H1 (cell line): ENCODE results near the gene SLC25A39. TPM values are rescaled to one million over a fixed set of nuclear protein-coding genes. Genes with fewer than 3 reads are reported as not detected.

Source experiments
- CTCF ChIA-PET: fragments of 300-600 bp; sonication (Branson Sonifier 250); formaldehyde crosslinking; loops from one replicate; lab custom pipeline; 2021; ENCODE audit not compliant: partially characterized antibody; lab: Charles Lee
- POLR2A ChIA-PET: fragments of 300-600 bp; sonication (Branson Sonifier 250); formaldehyde crosslinking; loops from one replicate; lab custom pipeline; 2021; ENCODE audit warnings: inconsistent platforms; ENCODE audit not compliant: partially characterized antibody; lab: Charles Lee
- DNase-seq, 2 experiments: peaks; one replicate each; pipeline versions ENCODE4 v3.0.0 to v3.0.0-alpha.2; 2010 to 2022; ENCODE audit warnings: low spot score in 2 of 2, low read depth in 1 of 2, mixed read lengths in 1 of 2
- FAIRE-seq: peaks from 2 replicates; lab custom pipeline; 2011; peaks lifted over from hg19 to GRCh38; lab: Jason Lieb, UNC
- H2AFZ ChIP-seq: 2 replicates; pipeline ENCODE4 v1.8.1; 2012; ENCODE audit warnings: low read length, inconsistent platforms
- H2AK5ac ChIP-seq: 2 replicates; pipeline ENCODE4 v1.6.1; 2013; ENCODE audit warnings: low read depth, low read length
- H2BK120ac ChIP-seq: replicated peaks from 2 replicates; pipeline ENCODE3; 2013; ENCODE audit warnings: low read depth, low read length, inconsistent platforms
- H2BK12ac ChIP-seq: 2 replicates; pipeline ENCODE4 v1.6.1; 2013; ENCODE audit warnings: low read depth, low read length
- H2BK15ac ChIP-seq: 2 replicates; pipeline ENCODE4 v1.6.1; 2013; ENCODE audit warnings: low read length
- H2BK20ac ChIP-seq: 2 replicates; pipeline ENCODE4 v1.6.1; 2013; ENCODE audit warnings: low read length
- H2BK5ac ChIP-seq: 2 replicates; pipeline ENCODE4 v1.6.1; 2013; ENCODE audit warnings: low read depth, low read length
- H3K14ac ChIP-seq: 2 replicates; pipeline ENCODE4 v1.6.1; 2013; ENCODE audit warnings: inconsistent platforms; ENCODE audit not compliant: insufficient read length
- H3K18ac ChIP-seq: 2 replicates; pipeline ENCODE4 v1.6.1; 2013; ENCODE audit warnings: low read length; ENCODE audit errors: extremely low read depth
- H3K23ac ChIP-seq: 2 replicates; pipeline ENCODE4 v1.6.1; 2013; ENCODE audit warnings: inconsistent platforms; ENCODE audit not compliant: insufficient read length
- H3K23me2 ChIP-seq: 2 replicates; pipeline ENCODE4 v1.6.1; 2013; ENCODE audit warnings: low read depth, low read length
- H3K27ac ChIP-seq: 2 replicates; pipeline ENCODE4 v1.6.1; 2011; ENCODE audit warnings: low read depth, low read length, inconsistent platforms
- H3K27me3 ChIP-seq, 4 experiments: replicated peaks in 1 of 4; 1 replicate in 1 of 4; 2 replicates in 3 of 4; pipeline versions ENCODE4 v1.6.1 to v1.8.1; 2011 to 2013; ENCODE audit warnings: low read length in 3 of 4, mild to moderate bottlenecking in 3 of 4, inconsistent platforms in 2 of 4, mixed read lengths in 2 of 4, moderate library complexity in 1 of 4; ENCODE audit not compliant: control insufficient read depth in 3 of 4, insufficient read depth in 3 of 4; ENCODE audit errors: extremely low read depth in 1 of 4
- H3K36me3 ChIP-seq, 4 experiments: 2 replicates each; pipeline versions ENCODE4 v1.6.1 to v1.8.1; 2011 to 2013; ENCODE audit warnings: mild to moderate bottlenecking in 4 of 4, low read length in 3 of 4, moderate library complexity in 2 of 4, control low read depth in 1 of 4, inconsistent platforms in 1 of 4; ENCODE audit not compliant: insufficient read depth in 4 of 4, control insufficient read depth in 2 of 4
- H3K4ac ChIP-seq: replicated peaks from 2 replicates; pipeline ENCODE3; 2013; ENCODE audit warnings: low read length, low read depth, mixed read lengths, inconsistent platforms; ENCODE audit not compliant: insufficient read length
- H3K4me1 ChIP-seq, 4 experiments: replicated peaks in 1 of 4; 1 replicate in 1 of 4; 2 replicates in 3 of 4; pipeline versions ENCODE4 v1.6.1 to v1.8.1; 2011 to 2013; ENCODE audit warnings: low read length in 3 of 4, inconsistent platforms in 2 of 4, mixed read lengths in 1 of 4; ENCODE audit not compliant: insufficient read depth in 4 of 4, control insufficient read depth in 3 of 4
- H3K4me2 ChIP-seq, 2 experiments: 2 replicates each; pipeline versions ENCODE4 v1.6.1 to v1.8.1; 2011 to 2013; ENCODE audit warnings: low read depth in 2 of 2, low read length in 2 of 2, control low read depth in 1 of 2, inconsistent platforms in 1 of 2, mild to moderate bottlenecking in 1 of 2; ENCODE audit not compliant: insufficient read depth in 1 of 2
- H3K4me3 ChIP-seq, 4 experiments: fragments of 200-600, 300-600 bp in 1 of 4; sonication (generic), shearing (Covaris generic), sonication (Bioruptor Twin) in 1 of 4; 2 replicates each; pipeline versions ENCODE4 v1.5.1 to v1.8.1; 2011 to 2016; ENCODE audit warnings: low read length in 4 of 4, low read depth in 3 of 4, control low read depth in 2 of 4, inconsistent platforms in 2 of 4, mild to moderate bottlenecking in 2 of 4, mixed read lengths in 1 of 4, moderate library complexity in 1 of 4; ENCODE audit not compliant: insufficient read depth in 2 of 4; ENCODE audit errors: extremely low read depth in 1 of 4
- H3K56ac ChIP-seq: replicated peaks from 2 replicates; pipeline ENCODE3; 2013; ENCODE audit warnings: low read depth, mild to moderate bottlenecking, mixed read lengths, low read length, inconsistent platforms; ENCODE audit not compliant: insufficient read length
- H3K79me1 ChIP-seq: 2 replicates; pipeline ENCODE4 v1.6.1; 2013; ENCODE audit warnings: low read depth, low read length, control low read depth
- H3K79me2 ChIP-seq, 2 experiments: 2 replicates each; pipeline versions ENCODE4 v1.6.1 to v1.8.1; 2012 to 2013; ENCODE audit warnings: low read length in 2 of 2, mild to moderate bottlenecking in 2 of 2, inconsistent platforms in 1 of 2; ENCODE audit not compliant: insufficient read depth in 2 of 2, control insufficient read depth in 1 of 2
- H3K9ac ChIP-seq, 4 experiments: replicated peaks in 1 of 4; 1 replicate in 1 of 4; 2 replicates in 3 of 4; pipeline versions ENCODE4 v1.6.1 to v1.8.1; 2011 to 2013; ENCODE audit warnings: low read depth in 3 of 4, low read length in 3 of 4, control low read depth in 2 of 4, mild to moderate bottlenecking in 2 of 4, moderate library complexity in 2 of 4, inconsistent platforms in 1 of 4; ENCODE audit errors: extremely low read depth in 1 of 4
- H3K9me3 ChIP-seq, 2 experiments: 2 replicates each; pipeline versions ENCODE4 v1.6.1 to v1.8.1; 2012 to 2013; ENCODE audit warnings: mild to moderate bottlenecking in 2 of 2, moderate library complexity in 2 of 2, control low read depth in 1 of 2, inconsistent platforms in 1 of 2, low read depth in 1 of 2, low read length in 1 of 2, mixed read lengths in 1 of 2; ENCODE audit not compliant: insufficient read depth in 2 of 2
- H4K20me1 ChIP-seq, 2 experiments: replicated peaks in 1 of 2; 2 replicates each; pipeline versions ENCODE3 to v1.8.1; 2011 to 2013; ENCODE audit warnings: inconsistent platforms in 2 of 2, low read length in 2 of 2, mild to moderate bottlenecking in 1 of 2; ENCODE audit not compliant: insufficient read depth in 2 of 2, control insufficient read depth in 1 of 2
- H4K5ac ChIP-seq: 2 replicates; pipeline ENCODE4 v1.6.1; 2013; ENCODE audit warnings: low read length, low read depth, mixed read lengths, inconsistent platforms; ENCODE audit not compliant: insufficient read length
- H4K8ac ChIP-seq: 2 replicates; pipeline ENCODE4 v1.8.0; 2013; ENCODE audit warnings: mild to moderate bottlenecking, moderate library complexity, low read length, inconsistent platforms; ENCODE audit not compliant: insufficient read depth; ENCODE audit errors: extremely low read depth
- H4K91ac ChIP-seq: replicated peaks from 2 replicates; pipeline ENCODE3; 2013; ENCODE audit warnings: low read length, mixed read lengths, inconsistent platforms; ENCODE audit not compliant: insufficient read length
- CBX8 ChIP-seq: fragments of 300-800, 300-1000 bp; sonication (generic); IDR thresholded peaks from 2 replicates; pipeline ENCODE4 v1.7.1; 2016; ENCODE audit warnings: low read depth, low read length, borderline replicate concordance
- CEBPB ChIP-seq: IDR thresholded peaks from 2 replicates; pipeline ENCODE4 v1.6.1; 2012; ENCODE audit warnings: low read depth, low read length
- CREB1 ChIP-seq: IDR thresholded peaks from 2 replicates; pipeline ENCODE4 v1.6.1; 2012; ENCODE audit warnings: inconsistent platforms
- CTCF ChIP-seq, 3 experiments: IDR thresholded peaks; 1 replicate in 2 of 3; 2 replicates in 1 of 3; pipeline versions ENCODE4 v1.5.1 to v1.6.1; 2011; ENCODE audit warnings: low read length in 3 of 3, mild to moderate bottlenecking in 3 of 3, inconsistent platforms in 2 of 3, low read depth in 1 of 3, moderate library complexity in 1 of 3; ENCODE audit not compliant: insufficient read depth in 1 of 3; ENCODE audit errors: control extremely low read depth in 1 of 3
- HDAC6 ChIP-seq: IDR thresholded peaks from one replicate; pipeline ENCODE4 v1.7.1; 2012; ENCODE audit warnings: low read depth, mild to moderate bottlenecking, inconsistent platforms, low read length, moderate library complexity
- KDM5A ChIP-seq: fragments of 200-600 bp; IDR thresholded peaks from 2 replicates; pipeline ENCODE4 v1.7.1; 2012; ENCODE audit warnings: mild to moderate bottlenecking, low read length, inconsistent platforms, mixed read lengths
- MAFK ChIP-seq: IDR thresholded peaks from 2 replicates; pipeline ENCODE4 v1.6.1; 2012; ENCODE audit warnings: low read depth, mild to moderate bottlenecking, improper control_type of control experiment, low read length
- MAX ChIP-seq: IDR thresholded peaks from 2 replicates; pipeline ENCODE4 v1.6.1; 2012; ENCODE audit warnings: inconsistent platforms
- RXRA ChIP-seq: IDR thresholded peaks from 2 replicates; pipeline ENCODE4 v1.6.1; 2011; ENCODE audit warnings: low read depth, mild to moderate bottlenecking, low read length, moderate library complexity; ENCODE audit not compliant: insufficient read depth
- TAF1 ChIP-seq: IDR thresholded peaks from 2 replicates; pipeline ENCODE4 v1.6.1; 2011; ENCODE audit warnings: mild to moderate bottlenecking, low read depth, low read length
- TBP ChIP-seq: IDR thresholded peaks from 2 replicates; pipeline ENCODE4 v1.6.1; 2011; ENCODE audit warnings: low read depth, low read length, improper control_type of control experiment
- ZNF274 ChIP-seq: IDR thresholded peaks from 2 replicates; pipeline ENCODE4 v1.7.0; 2012; ENCODE audit warnings: low read length, borderline replicate concordance; ENCODE audit errors: extremely low read depth
- WGBS, 2 experiments: shearing (Covaris generic) in 1 of 2; methylation state at CpG; one replicate each; pipeline versions ENCODE4 v1.1.6 to v1.1.7; 2013 to 2015; ENCODE audit warnings: low lambda C conversion rate in 2 of 2, mixed read lengths in 2 of 2, inconsistent platforms in 1 of 2, low coverage in 1 of 2, missing lambda C conversion rate in 1 of 2; ENCODE audit not compliant: insufficient replicate concordance in 2 of 2, insufficient coverage in 1 of 2, insufficient read length in 1 of 2; ENCODE audit errors: extremely low coverage in 1 of 2, missing lambda C conversion rate in 1 of 2; 5-methylcytosine and 5-hydroxymethylcytosine counted together
- polyA plus RNA-seq, 7 experiments: library from polyadenylated mRNA; depleted of rRNA in 3 of 7; stranded (reverse) in 5 of 7; unstranded in 2 of 7; fragments of >200 nt in 5 of 7; fragments of 200-250 nt in 2 of 7; gene quantifications; 1 replicate in 5 of 7; 2 replicates in 1 of 7; 4 replicates in 1 of 7; pipeline versions ENCODE4 v1.2.1 to v1.2.3, GENCODE V29; 2011 to 2013; ENCODE audit warnings: missing spikeins in 2 of 7, mixed read lengths in 2 of 7
- total RNA-seq: library from RNA; stranded (reverse); fragmentation: NEBNext Ultra II Directional; extraction: Animal tissue kit (Norgen Biotek cat#: 25700); gene quantifications from 2 replicates; pipeline ENCODE4 v1.2.1, GENCODE V29; 2021

Gene SLC25A39
- total and polyA plus RNA-seq, 2 of the 8 experiments (the other 6 are each of a cell fraction or from before 2014, with no cell fraction given): 200 to 291 TPM

GRCh38 chr17:44279346-44279665 is 45.3 kb downstream of the SLC25A39 start:
- Histone ChIP-seq H3K56ac (no peak overlapping the region), H3K9ac (no peak overlapping the region; a peak in 1 of 7 replicates), H2AFZ (peak overlapping the region; percentile 28), H3K4me1 (peaks cover 0 to 12% (median 7%) of the 10 kb centered on the region in 4 experiments; a peak in 6 of 7 replicates), H2BK5ac (no peak overlapping the region; the same call in 1 of the 2 replicates), H3K36me3 (no peaks in the 10 kb centered on the region), H4K8ac (no peak overlapping the region), H3K4ac (no peak overlapping the region), H2BK120ac (no peak overlapping the region), H2BK12ac (0 out of 2 replicates have a peak overlapping the region, but pooled peaks have one; percentile 60), H3K4me2 (peak overlapping the region; percentile 35 to 39; a peak in 3 of 4 replicates), H3K23me2 (no peaks in the 10 kb centered on the region), H2BK20ac (no peak overlapping the region), H2BK15ac (0 out of 2 replicates have a peak overlapping the region, but pooled peaks have one; percentile 48), H4K20me1 (no peaks in the 10 kb centered on the region), H4K91ac (no peak overlapping the region), H3K79me2 (no peaks in the 10 kb centered on the region), H3K4me3 (no peak overlapping the region), H3K27ac (no peak overlapping the region), H3K18ac (no peak overlapping the region; the same call in 1 of the 2 replicates), H3K79me1 (no peaks in the 10 kb centered on the region), H2AK5ac (peak overlapping the region; percentile 75; the same call in 1 of the 2 replicates), H3K23ac (no peak overlapping the region), H3K27me3 (0 out of 7 replicates have a peak, but pooled peaks cover 0 to 2% (median 0%) of the 10 kb centered on the region in 4 experiments), H3K9me3 (no peaks in the 10 kb centered on the region), H3K14ac (no peak overlapping the region), H4K5ac (no peak overlapping the region)
- CTCF ChIA-PET: interaction anchor here (0.9 to 2.9 kb wide), 10 partner anchors 8 to 105 kb away, joined by 3 to 7 read pairs (median 4); no protein-coding TSS in a partner anchor
- no peak for DNase-seq
- no peak for FAIRE-seq
- 100% methylated on average over 2 of the region's 2 CpGs; no CpG with 5 or more reads in 1 of the 2 experiments for WGBS, 2 experiments
- POLR2A ChIA-PET: interaction anchor here (0.6 to 1.7 kb wide), 6 partner anchors 9 to 74 kb away, joined by 3 to 6 read pairs (median 4); partner anchors contain the start of genes SLC4A1 and UBTF
- TF ChIP-seq CREB1 (no peak), HDAC6 (no peak), MAX (no peak), CEBPB (no peak), CBX8 (no peak), KDM5A (no peak), RXRA (no peak), CTCF (IDR thresholded peaks at IDR 0.05; ENCODE audit: control extremely low read depth in 1 of 3, insufficient read depth in 1 of 3, low read depth in 1 of 3, low read length in 3 of 3) (no peak), TAF1 (no peak), ZNF274 (no peak), MAFK (no peak), TBP (no peak)
